Breast epithelium (tissue), 3 donors: ENCODE results near the gene PRRC2B.

Source experiments
- CTCF ChIP-seq, 3 donors: fragments of 450-650 bp; IDR thresholded peaks; one replicate each; pipeline ENCODE4 v1.5.1; 2016 to 2017; ENCODE audit warnings: antibody characterized with exemption in 3 of 3, mild to moderate bottlenecking in 3 of 3, moderate library complexity in 3 of 3
- POLR2AphosphoS5 ChIP-seq, 3 donors: sonication (generic); formaldehyde crosslinking; IDR thresholded peaks; one replicate each; pipeline ENCODE4 v1.6.1; 2017; ENCODE audit warnings: antibody characterized with exemption in 3 of 3

- TF ChIP-seq CTCF (IDR thresholded peaks at IDR 0.05) = no peak
- no peak for TF ChIP-seq POLR2AphosphoS5 (IDR thresholded peaks at IDR 0.05)
Measured at GRCh38 chr9:131468031-131468430, 74.1 kb downstream of the PRRC2B start.
